Measurements from ENCODE around the gene MRAP2.
"Not testable (repeated sequence)": the region's sequence is repeated elsewhere in the genome, so short reads cannot be mapped to it uniquely, and the experiment has no call there.

The MRAP2 gene

DNA sequence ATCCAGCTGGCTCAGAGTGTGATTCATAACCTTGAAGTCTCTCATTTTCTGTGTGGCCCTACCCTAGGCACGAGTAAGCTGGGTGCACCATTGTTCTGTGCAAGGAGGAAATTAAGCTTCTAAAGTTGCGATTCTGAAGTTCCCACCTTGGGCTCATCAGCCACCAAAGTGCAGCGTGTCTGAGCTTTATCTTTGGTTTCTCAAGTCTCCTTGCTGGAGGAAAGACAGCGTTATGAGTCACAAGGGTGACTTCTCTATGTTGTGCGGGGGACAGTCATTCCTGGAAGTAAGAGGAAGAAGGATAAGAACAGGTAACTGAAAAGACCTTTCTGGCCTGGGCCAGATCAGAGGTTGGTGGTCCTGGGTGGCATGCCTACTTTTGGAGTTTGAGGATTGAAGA, 16.8 kb downstream of the MRAP2 start:
- TF ChIP-seq GATA1 (IDR thresholded peaks at IDR 0.05; ENCODE audit: low read depth, low read length), result no peak
- DNase-seq, result no peak

DNA sequence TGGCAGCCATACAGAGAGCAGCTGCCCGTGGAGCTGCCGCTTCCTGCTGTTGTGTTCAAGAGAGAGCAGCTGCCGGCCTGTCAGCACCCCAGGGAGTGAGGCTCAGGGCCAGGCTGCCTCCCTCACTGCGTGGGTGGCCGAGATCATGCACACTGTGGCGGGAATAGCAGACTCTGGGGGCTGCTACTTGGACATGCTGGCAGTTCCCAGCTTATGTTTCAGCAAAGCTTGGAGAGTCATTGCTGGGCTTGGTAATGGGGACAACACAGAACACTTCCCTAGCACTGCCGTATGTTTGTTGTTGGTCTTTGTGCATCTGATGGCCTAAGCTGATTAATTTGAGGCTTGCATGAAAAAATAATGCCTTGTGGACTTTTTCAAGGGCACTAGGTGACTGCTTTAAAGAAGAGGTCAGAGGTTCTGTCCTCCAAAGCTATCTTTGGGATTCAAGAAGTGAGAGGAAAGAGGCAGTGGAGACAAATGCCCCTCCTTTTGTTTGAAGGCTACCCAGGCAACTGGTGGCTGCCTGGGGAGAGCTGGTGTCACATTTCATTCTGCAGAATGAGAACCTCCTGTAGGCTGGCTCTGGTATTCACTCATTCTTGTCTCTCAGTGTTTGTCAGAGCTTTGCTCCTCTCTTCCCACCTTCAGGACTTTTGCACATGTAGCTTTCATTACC, 18.8 kb downstream of the MRAP2 start:
- TF ChIP-seq GATA1 (IDR thresholded peaks at IDR 0.05; ENCODE audit: low read depth, low read length) (no peak), POLR2A (IDR thresholded peaks at IDR 0.05; ENCODE audit: low read length) (no peak)
- DNase-seq, result no peak

DNA sequence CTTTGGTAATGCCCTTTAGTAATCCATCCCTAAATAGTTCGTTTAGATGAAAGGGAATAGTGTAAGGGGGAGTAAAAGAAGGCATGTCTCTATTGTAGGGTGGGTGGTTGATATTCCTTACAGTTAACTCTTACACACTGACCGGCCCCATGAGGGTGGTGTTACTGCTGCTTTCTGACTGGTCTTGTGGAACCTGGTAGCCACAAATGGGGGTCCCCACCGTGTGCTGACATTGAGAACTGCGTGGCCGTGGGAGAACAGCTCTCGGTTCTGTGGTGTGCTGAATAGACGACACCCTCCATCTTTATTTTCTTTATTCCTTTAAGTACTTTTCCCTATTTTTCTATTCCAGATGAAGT, 19.3 kb downstream of the MRAP2 start:
- DNase-seq, result no peak
- TF ChIP-seq GATA1 (IDR thresholded peaks at IDR 0.05; ENCODE audit: low read depth, low read length), result no peak
- TF ChIP-seq POLR2A (IDR thresholded peaks at IDR 0.05; ENCODE audit: low read length), result no peak

DNA sequence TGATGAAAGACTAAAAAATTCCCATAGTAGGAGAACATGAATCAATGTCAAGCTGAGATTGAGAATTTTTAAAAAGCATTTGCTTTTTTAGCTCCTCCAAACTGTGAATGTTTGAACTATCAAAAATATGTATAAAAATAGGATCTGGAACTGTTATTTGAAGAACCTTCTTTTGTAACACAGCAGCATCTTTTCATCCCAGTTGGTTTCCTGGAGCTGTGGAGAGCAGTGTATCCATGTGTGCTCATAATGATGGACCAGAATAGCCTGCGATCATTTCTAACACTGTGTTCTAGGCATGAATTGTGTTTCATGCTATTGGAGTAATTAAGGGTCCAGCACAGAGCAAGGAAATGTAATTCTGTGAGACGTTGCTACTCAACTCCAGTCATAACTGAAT, 22.1 kb downstream of the MRAP2 start:
- TF ChIP-seq POLR2A (IDR thresholded peaks at IDR 0.05; ENCODE audit: low read length) (no peak), GATA1 (IDR thresholded peaks at IDR 0.05; ENCODE audit: low read depth, low read length) (no peak)
- DNase-seq, result no peak

DNA sequence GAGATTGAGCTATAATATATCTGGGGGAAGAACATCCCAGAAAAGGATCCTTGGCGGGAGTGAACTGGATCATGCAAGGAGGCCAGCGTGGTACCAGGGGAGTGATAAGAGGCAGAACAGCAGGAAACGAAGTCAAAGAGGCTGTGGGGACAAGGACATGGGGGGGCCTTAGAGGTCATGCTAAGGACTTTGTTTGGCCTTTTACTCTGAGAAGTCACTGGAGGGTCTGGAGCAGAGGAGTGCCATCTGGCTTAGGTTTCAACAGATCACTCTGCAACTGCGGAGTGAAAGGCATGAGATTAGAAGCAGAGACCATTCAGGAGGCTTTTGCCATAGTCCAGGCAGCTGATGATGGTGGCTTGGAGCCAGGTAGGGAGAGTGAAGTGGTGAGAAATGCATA, 24.3 kb downstream of the MRAP2 start:
- no peak for DNase-seq
- no peak for TF ChIP-seq POLR2A (IDR thresholded peaks at IDR 0.05; ENCODE audit: low read length)
- TF ChIP-seq GATA1 (IDR thresholded peaks at IDR 0.05; ENCODE audit: low read depth, low read length), result no peak

DNA sequence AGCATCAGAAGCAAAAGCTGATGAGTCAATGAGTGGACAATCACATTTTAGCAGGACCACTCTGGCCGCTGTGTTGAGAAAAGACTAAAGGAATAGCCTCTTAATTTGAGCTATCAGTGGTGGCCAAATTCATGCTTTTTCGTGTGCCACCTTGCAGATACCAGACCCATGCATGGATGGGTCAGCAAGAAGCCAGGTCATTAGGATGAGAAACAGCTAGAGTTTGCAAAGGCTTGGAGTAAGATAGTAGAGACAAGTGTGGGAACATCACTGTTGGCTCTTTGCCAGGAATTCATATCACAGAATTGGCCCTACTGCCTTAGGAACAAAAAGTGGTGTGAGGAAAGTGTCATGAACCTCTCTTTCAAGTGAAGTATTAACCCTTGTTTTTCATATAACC, 25.5 kb downstream of the MRAP2 start:
- peak; percentile 63 to 64 for DNase-seq
- no peak for TF ChIP-seq POLR2A (IDR thresholded peaks at IDR 0.05; ENCODE audit: low read length)
- TF ChIP-seq GATA1 (IDR thresholded peaks at IDR 0.05; ENCODE audit: low read depth, low read length), result no peak

DNA sequence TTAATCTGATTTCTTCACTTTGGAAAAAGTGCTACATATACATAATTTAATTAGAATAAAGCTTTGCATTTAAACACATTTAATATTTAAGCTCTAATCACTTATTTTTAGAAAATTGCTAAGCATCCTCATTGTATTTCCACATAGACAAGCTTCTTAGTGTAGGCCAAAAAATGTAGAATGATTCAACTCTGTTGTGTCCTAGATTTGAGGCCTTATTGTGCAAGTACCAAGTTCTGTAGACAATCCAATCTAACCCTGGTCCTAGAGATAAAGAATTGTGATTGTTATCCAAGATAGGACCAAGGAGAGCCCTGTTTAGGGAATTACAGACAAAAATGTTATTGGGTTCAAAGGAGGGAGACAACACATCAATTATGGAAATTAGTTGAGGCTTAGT, 27.6 kb downstream of the MRAP2 start:
- no peak for DNase-seq
- TF ChIP-seq GATA1 (IDR thresholded peaks at IDR 0.05; ENCODE audit: low read depth, low read length), result no peak
- TF ChIP-seq POLR2A (IDR thresholded peaks at IDR 0.05; ENCODE audit: low read length), result no peak

DNA sequence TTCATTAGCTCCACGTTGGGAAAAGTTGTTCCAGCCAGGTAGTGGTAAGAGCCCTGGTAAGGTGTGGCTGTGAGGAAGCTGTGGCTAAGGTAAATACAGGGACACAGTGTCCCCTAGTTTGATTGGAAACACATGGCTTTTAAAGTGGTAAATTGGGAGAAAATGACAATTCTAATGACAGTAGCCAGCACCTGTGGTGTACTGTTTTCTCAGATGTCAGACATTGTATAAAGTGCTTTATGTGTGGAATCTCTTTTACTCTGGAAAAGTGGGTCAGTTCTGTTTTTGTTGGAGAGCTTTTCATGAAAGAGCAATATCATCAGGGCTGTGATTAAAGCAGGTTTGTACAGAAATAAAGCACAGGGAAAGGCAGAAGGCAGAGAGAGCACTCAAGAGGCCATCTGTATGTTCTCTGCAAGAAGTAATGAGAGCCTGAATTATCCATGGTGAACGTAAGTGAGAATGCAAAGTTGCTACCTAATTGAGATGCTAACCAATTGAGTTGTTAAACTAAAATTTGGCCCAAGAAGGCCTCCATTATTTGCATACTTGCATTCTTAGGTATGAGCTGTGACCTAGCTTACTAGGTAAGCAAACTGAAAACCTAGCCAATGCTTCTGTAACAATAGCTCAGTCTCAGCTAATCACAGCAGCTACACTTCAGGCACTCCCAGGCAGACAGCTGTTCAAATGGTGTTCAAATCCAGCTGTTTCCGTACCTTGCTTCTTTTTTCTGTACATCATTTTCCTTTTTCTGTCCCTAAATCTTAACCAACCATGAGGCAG, 28.2 kb downstream of the MRAP2 start:
- no peak for DNase-seq
- no peak for TF ChIP-seq POLR2A (IDR thresholded peaks at IDR 0.05; ENCODE audit: low read length)
- no peak for TF ChIP-seq GATA1 (IDR thresholded peaks at IDR 0.05; ENCODE audit: low read depth, low read length)

DNA sequence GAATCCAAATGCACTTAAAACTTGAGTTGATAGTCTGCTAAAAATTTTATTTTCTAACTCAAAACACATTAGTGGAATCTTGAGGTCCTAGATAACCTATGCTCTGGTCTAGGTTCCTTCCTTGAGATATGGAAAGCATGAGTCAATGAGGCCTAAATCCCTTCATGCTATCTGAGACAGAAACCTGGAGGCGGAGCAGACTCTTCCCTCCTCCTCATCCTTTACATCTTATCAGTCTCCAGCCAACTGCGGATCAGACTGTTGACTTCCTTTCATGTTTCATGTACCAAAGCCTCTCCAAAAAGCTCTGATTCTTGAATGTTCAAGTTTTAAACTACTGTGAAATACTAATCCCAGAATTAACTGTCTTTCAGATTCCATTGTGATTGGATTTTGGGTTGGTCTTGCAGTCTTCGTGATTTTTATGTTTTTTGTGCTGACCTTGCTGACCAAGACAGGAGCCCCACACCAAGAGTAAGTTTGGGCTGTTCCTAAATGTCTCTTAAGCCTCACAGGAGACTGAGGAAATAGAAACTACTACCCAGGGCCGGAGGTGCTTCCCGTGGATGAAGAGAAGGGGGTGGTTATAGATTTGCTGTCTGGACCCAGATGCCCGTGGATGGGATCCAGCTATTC, 29.1 kb downstream of the MRAP2 start:
- TF ChIP-seq POLR2A (IDR thresholded peaks at IDR 0.05; ENCODE audit: low read length) (no peak), GATA1 (IDR thresholded peaks at IDR 0.05; ENCODE audit: low read depth, low read length) (no peak)

DNA sequence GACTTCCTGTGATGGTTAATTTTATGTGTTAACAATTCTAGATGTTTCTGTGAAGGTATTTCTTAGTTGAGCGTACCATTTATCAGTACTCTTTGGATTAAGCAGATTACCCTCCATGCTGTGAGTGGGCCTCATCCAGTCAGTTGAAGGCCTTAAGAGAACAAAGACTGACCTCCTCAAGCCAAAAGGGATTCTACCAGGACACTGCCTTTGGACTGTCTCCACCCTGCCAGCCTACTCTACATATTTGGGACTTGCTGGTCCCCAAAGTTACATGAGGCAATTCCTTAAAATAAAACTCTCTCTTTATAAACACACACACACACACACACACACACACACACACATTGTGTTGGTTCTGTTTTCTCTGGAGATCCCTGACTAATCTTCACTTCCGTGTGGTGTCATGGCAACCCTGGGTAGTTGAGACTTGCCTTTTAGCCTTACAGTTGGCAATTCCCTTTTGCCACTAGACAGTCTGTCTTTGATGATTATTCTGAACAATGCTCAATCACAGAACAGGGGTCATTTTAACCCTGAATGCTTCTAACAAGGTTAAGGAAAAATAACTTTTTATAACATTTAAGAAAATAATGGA, 32.2 kb downstream of the MRAP2 start:
- DNase-seq, result no peak
- TF ChIP-seq POLR2A (IDR thresholded peaks at IDR 0.05; ENCODE audit: low read length) (no peak), GATA1 (IDR thresholded peaks at IDR 0.05; ENCODE audit: low read depth, low read length) (no peak)

More for the DNA sequence above, 29.1 kb downstream of the MRAP2 start:
- DNase-seq, result peak; percentile 73 to 84

DNA sequence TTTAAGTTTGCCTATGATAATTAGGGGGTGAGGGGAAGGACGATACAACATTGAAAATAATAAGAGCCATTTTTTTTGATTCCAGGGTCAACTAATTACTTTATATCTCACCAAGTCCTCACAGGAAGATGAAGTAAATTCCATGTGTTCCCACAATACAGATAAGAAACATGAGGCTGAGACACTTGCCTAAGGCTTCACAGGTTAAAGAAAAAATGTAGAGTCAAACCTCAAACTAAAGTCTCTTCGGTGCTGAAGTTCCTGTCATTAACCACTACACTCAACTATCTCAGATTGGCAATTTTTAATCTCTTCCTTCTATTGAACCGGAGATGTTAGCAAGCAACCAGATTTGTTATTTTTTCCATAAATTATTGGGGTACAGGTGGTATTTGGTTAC, 33.0 kb downstream of the MRAP2 start:
- no peak for DNase-seq
- TF ChIP-seq GATA1 (IDR thresholded peaks at IDR 0.05; ENCODE audit: low read depth, low read length), result no peak
- no peak for TF ChIP-seq POLR2A (IDR thresholded peaks at IDR 0.05; ENCODE audit: low read length)

DNA sequence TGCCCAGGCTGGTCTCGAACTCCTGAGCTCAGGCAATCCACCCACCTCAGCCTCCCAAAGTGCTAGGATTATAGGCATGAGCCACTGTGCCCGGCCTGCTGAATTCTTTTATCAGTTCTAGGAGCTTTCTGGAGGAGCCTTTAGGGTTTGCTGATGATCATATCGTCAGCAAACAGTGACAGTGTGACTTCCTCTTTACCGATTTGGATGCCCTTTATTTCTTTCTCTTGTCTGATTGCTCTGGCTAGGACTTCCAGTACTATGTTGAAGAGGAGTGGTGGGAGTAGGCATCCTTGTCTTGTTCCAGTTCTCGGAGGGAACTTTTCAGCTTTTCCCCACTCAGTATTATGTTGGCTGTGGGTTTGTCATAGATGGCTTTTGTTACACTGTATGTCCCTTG, 35.3 kb downstream of the MRAP2 start:
- DNase-seq, result not testable (repeated sequence)

DNA sequence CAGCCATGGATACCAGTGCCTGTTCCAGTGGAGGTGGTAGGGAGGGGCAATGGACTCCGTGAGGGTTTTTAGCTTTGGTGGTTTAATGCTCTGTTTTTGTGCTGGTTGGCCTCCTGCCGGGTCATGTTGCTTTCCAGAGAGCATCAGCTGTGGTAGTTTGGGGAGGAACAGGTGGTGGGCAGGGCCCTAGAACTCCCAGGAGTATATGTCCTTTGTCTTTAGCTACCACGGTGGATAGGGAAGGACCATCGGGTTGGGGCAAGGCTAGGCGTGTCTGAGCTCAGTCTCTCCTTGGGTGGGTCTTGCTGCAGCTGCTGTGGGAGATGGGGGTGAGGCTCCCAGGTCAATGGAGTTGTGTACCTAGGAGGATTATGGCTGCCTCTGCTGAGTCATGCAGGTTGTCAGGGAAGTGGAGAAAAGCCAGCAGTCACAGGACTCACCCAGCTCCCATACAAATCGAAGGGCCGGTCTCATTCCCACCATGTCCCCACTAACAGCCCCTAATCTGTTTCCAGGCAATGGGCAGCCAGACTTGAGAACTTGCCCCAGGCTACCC, 38.9 kb downstream of the MRAP2 start:
- no peak for DNase-seq
- TF ChIP-seq POLR2A (IDR thresholded peaks at IDR 0.05; ENCODE audit: low read length), result no peak
- TF ChIP-seq GATA1 (IDR thresholded peaks at IDR 0.05; ENCODE audit: low read depth, low read length), result no peak
